Measurements from ENCODE around the gene CTXND1.
A peak's percentile ranks its signal among the peaks of the same experiment; 100 is the strongest.

CTXND1 gene

DNA sequence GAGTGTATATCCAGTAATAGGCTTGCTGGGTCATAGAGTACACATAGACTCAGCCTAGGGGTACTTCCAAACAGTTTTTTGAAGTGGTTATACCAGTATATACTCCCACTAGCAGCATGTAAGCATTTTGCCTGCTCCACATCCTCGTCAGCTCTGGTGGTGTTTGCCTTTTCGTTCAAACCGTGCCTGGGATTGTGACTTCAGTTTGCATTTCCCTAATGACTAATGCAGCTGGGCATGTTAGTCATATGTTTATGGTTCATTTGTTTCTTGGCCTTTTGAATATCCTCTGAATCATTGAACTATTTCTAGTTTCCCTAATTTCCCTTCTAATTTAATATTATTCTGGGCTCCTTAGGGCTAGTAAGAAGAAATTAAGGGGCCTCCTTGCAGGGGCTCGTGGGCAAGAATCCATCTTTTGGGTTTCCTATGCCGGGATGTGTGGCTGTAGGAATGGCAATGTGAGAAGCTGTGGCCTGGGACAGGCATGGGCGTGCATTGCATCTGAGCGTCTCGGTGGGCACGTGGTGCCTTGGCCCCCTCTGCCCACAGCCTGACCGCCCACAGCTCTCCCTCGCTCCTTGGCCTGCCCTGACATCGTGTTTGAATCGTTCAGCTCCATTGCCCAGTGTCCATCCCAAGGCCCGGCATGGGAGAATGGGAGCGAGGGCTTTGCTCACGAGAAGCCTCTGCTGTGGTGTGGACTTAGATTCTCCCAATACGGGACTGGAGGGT lies 72.8 kb downstream of the CTXND1 start:
- DNase-seq, result peak; percentile 93

DNA sequence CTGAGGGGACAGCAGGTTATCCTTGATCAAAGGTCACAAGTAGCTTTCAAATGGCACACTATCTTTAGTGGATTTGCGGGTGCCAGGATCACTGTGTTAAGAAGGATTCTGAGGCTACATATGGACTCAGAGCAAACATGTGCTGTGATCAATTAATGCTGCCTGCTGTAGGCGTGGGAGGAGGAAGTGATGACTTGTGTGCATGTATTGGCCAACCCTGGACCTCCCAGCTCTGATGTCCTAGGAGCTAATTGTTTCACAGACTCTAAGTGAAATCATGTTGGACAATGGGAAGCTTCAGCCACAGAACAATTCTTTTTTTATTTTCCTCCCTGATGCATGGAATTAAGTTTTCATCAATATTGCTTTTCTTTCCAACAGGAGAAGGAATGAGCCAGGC lies 74.9 kb downstream of the CTXND1 start:
- no peak for DNase-seq

DNA sequence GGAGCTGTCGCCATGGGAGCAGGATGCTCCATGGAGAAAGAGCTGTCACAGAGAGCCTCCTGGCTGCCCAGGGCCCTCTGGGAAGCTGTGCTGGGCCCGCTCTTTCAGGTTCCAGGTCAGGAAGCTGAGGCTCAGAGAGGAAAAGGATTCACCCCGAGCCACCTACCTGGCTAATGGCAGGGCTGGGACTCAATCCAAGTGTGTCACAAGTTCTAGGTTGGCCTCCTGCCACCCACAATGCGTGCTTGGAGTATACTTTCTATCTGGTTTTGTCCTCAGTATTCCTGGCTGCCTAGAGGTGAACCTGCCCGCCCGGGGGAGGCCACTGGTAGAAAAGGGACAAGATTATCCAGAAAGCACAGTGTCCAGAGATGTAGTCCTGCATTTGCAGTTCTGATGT lies 75.6 kb downstream of the CTXND1 start:
- DNase-seq, result no peak

DNA sequence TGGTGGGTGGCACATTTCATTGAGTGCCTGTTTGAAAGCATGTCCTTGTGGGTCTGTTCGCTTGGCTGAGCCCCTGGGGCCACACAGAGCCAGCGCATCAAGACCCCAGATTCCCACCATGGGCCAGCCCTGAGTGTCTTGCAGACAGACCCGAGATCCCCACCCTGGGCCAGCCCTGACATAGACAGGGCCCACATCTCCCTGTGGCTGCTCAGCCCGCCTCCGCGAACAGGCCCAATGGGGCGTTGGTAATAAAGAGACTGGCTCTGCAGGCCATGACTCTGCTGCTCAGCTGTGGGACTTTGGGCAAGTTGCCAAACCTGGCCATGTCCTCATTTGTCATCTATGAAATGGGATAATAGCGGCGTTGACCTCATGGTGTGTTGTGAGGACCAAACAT lies 76.6 kb downstream of the CTXND1 start:
- DNase-seq, result no peak

DNA sequence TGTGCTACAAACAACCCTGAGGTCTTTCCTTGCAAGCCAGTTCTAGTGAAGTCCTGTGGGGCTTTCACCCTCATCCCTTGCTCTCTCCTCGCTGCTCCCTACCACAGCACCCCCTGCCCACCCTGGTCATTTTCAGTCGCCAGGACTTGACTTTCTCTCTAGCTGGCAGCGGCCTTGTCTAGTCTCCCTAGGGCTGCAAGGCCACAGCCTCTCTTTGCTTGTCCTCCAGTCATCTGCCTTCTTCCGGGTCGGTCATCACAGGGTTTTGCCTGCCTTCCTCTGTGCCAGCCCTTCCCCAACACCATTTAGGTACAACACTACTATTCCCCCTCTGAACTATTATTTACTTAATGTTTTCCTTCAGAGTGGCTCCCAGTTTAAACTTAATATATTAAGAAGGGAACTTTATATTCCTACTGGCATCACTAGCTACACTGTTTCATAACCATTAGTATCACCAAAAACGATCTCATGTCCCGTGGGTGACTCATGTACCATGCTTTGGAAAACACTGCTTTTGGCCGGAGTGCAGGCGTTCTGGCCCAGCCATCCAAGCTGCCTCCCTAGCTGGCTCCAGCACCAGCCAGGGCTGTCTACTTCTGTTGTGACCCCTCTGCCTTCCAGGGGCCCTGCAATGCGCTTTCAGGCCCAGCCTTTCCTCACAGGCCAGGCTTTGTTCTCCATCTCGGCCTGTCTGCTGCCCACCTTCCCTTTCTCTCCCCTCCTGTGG lies 77.8 kb downstream of the CTXND1 start:
- DNase-seq, result no peak

DNA sequence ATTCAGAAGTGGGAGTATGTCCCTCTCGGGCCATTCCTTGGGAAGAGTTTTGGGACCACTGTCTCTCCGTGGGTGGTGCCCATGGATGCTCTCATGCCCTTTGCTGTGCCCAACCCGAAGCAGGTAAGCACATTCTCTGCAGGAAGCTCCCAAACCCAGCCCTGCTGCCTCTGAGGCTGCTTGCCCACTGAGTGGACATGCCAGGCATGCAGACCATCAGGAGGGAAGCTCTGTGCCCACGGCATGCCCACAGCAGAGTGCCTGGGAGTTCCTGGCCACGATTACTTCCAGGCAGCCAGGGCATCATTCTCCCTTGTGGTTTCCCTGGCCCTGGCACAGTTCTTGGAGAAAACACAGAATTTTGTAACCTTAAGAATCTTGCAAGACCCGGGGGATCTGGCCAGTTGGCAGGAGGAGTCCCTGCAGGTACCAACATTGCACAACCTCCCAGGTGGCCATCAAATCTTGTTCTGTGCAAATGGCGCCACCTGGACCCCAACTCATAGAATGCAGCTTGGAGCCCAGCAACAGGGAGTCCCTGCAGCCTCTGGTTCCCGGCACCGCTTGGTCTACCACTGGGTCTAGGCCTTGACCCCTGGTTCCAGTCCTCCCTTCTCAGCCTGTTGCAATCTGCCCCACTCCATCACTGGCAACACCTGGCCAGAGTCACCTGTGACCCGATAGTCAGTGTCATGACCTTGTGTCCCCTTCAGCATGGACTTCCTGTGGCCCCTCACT lies 78.8 kb downstream of the CTXND1 start:
- DNase-seq, result peak; percentile 57

DNA sequence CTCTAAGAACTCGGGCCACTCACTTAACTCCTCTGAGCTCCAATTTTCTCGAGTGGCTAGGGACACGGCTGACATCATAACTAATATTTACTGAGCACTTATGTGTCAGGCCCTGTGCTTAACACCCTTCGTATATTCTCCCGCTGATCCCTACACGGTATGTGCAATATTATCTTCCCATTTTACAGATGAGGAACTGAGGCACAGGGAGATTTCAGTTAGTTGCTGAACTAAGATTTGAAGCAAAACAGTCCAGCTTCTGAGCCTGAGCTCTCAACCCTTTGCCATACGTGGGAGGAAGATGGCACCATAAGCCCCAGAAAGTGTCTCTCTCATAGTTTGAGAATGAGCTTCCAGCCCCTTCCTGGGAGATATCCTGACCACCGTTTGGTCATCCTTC lies 79.6 kb downstream of the CTXND1 start:
- no peak for DNase-seq

DNA sequence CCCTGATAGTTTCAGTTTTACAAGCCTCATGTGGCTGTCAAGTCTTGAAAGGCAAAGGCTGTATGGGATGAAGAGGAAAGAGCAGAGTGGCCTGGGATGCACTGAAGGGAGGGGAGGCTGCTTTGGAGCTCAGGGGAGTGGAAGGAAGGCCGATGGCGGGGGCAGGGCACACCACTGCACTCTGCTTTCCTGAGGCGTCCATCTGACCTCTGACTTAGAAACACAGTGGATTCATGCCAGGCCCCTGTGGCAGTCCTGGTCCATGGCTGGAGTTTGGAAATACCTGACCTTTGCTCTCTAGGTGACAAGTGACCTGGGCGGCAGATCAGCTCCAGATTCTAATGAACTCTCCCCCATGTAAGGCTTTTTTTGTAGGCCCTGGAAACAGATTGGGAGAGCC lies 80.2 kb downstream of the CTXND1 start:
- no peak for DNase-seq

DNA sequence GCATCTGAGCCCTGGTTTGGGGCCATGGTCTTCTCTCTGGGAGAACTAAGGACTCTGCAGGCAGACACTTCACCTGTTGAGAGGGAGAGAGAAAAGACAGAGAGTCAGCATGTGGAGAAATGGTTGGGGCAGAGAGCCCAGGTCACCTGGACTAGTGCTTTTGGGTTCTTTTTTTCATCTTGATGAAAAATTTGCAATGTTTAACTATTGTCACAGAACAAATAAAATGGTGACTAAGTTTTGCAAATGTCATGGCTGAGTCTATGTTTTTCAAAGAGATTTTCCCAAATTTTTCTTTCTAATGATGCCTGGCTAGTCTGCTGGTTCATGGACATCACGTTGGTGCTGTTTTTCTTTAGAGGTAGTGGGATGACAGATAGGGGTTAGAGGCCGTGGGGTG lies 81.4 kb downstream of the CTXND1 start:
- no peak for DNase-seq

DNA sequence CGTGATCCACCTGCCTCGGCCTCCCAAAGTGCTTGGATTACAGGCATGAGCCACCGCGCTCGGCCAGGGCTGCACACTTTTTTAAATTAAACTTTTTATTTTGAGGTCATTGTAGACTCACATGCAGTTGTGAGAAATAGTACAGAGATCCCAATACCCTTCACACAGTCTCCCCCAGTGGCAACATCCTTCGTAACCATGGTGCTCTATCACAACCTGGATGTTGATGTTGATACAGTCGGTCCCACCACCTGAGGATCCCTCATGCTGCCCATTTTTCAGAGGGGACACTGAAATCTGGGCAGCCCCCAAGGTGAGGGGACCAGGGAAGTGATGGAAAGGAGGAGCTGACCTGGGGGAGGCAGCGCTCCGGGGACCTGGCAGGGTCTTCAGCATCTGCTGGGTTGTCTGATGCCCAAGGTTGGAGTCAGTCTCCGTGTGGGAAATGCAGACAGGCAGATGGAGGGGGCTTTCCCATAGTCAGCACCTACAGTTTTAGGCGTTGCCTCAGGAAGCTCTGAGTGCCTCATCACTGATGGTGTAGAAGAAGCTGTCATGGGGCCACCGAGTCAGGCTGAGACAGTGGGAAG lies 82.2 kb downstream of the CTXND1 start:
- DNase-seq, result no peak

DNA sequence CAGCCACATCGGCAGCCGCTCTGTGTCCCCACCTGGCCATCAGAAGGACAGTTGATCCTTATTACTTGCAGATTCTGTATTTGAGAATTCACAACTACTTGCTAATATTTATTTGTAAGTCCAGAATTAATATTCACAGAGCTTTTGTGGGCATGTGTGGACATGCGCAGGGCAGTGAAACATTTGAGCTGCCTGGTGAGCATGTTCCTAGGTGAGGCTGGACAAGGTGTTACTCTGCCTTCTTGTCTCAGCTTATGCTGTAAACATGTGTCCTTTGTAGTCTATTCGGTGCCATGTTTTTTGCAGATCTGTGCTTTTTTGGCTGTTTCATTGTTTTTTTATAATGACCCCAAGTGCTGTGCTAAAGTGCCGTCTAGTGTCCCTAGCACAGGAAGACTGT lies 83.6 kb downstream of the CTXND1 start:
- no peak for DNase-seq

DNA sequence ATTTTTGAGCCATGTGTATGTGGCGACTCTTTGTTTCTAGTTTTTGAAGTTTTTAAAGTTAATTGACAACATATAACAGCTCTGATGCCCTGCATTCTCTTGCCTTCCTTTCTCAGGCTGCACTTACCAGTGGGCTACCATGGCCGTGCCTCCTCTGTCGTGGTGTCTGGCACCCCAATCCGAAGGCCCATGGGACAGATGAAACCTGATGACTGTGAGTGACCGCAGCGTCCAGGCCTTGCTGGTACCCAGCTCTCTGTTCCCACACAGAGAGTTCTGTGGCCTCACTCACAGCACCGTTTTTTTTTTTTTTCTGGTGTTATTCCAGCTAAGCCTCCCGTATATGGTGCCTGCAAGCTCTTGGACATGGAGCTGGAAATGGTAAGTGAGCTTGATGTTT lies 84.1 kb downstream of the CTXND1 start:
- DNase-seq, result no peak

DNA sequence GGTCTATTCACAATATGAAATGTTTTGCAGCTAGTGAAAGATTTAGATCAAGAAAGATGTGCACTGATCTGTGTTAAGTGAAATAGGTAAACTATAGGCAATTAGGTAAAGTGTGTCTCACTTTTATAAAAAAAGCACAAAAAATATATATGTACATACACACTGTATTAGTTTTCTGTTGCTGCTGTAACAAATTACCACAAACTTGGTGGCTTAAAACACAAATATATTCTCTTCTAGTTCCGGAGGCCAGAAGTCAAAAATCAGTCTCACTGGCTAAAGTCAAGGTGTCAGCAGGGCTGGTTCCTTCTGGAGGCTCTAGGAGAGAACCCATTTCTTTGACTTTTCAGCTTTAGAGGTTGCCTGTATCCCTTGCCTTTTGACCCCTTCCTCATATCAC lies 88.1 kb downstream of the CTXND1 start:
- no peak for DNase-seq

DNA sequence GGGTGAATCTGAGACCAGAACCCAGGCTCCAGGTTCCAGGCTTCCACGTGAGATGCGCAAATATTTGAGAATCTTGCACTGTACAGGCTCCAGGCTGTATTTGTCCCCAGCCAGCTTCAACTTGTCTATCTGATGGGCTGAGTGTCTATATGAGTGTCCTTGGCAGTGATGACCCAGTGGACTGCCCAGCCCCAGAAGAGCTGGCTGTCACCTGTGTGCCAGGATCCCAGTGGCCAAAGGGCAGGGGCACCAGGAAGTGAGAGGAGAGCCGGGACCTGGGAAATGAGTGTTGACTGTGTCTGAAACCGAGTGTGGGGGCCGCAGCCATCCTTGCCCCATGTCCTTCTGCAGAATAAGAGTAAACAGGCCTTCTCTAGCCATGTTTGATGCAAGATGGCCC lies 88.8 kb downstream of the CTXND1 start:
- DNase-seq, result no peak

DNA sequence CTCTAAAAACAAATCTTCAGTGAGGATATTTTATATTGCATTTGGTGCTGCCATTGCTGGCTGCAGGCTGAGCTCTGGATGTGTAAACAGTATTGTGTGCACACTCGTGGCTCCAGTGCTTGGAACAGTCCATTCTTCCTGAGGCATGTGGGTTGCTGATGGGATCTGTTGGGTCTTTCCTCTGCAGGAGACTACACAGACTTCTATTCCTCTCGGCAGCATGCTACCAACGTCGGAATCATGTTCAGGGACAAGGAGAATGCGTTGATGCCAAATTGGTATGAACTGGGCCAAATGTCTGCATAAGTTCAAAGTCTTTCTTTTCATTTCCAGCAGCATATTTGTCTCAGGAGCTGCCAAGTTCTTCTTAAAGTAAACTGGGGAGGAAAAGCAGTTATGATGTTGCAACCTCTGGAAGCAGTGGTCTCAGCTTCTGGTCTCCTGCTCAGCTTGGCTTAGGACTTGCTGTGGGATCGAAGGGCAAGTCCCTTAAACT lies 89.9 kb downstream of the CTXND1 start:
- no peak for DNase-seq

DNA sequence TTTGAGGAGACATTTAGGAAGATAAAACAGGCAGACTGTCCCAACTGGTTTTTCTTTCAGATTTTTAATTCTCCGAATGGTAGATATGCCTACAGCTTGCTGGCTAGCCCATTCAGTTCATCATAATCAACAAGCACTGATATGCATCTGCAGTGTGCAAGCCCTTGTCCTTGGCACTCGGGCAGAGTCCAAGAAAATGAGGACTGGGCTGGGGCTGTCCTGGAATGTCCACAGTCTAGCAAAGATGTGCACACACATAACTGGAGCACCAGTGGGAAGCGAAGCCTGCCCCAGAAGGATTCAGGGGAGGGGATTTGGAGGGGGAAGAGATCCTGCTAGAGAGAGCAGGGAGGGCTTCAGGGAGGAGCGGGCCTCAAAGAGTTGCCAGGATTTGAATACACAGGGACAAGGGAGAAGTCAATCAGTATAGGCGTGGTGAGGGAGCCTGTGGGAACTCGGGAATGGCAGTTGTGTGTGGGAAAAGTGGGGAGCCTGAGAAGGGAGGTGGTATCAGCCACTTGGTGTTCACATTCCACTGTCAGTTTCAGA lies 90.5 kb downstream of the CTXND1 start:
- no peak for DNase-seq

DNA sequence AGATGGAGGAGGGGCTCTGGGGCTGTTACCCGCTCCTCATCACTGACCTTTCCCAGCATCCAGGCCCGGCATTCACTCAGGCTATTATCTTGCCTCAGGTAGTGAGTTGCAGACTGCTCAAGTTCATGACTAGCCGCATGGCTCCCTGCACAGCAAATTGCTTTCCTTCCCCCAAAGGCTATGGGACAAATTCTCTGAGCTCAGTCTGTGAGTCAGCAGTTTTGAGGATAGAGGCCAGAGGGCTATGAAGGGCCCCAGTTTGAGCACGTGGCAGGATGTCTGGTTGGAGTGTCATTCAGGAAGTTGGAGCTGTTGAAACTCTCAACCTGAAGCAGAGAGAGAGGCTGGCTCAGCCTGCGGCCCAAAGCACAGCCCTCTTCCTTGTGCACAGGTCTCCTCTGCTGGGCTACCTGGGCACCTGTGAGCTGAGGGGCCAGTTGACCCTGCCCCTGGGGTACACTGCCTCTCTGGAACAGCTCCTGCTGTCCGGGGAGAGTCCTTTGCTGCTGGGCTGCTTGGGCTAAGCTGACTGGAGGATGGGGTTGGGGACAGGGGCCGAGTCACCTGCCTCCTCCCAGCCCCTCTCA lies 91.3 kb downstream of the CTXND1 start:
- peak; percentile 75 for DNase-seq

DNA sequence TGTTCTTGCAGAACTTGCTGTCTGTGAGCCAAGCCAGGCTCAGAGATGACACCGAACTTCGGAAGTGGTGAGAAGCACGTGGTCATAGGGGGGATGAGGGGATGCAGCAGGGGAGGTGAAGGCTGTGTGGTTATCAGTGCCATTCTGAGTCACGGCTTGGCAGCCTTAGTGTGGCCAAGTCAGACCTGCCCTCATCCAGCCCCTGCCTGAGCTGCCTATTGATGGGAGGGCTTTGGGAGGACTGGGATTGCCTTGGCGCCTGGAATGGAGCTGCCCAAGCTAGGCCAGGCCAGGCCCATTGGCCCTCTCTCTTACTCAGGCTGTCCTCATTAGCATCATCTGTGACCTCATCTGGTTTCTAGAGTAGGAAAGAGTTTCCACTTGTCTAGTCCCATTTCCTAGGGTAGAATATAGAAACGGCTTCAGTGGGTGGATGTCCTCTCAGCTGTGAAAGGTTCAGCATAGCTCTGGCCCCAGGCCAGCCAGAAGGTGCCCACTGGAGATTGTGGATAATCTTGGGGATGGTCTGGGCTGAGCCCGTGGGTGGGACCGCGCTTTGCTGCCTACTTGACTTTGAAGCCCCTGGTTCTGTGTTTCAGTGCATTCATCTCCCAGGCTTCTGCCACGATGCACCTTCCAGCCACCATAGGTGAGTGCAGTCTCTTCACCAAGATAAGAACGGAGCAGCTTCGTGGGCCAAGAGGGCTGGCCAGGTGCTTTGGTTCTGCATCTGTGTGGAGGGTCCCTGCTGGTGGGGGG lies 92.0 kb downstream of the CTXND1 start:
- no peak for DNase-seq

DNA sequence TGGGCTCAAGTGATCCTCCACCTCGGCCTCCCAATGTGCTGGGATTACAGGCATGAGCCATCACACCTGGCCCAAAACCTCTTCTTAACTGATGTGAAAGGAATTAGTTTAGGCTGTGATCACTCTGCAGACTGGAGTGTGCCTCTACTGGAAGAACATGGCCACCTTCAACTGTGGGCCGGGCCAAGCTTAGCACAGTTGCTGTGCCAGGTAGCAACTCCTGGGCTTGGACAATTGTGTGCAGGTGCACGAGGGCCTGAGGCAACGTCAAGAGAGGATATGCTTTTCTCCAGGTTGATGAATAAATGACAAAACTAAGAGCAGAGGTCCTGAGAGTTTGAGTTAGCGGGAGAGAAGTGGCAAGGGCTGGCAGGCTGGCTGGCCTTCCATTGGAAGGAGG lies 92.7 kb downstream of the CTXND1 start:
- DNase-seq, result no peak

DNA sequence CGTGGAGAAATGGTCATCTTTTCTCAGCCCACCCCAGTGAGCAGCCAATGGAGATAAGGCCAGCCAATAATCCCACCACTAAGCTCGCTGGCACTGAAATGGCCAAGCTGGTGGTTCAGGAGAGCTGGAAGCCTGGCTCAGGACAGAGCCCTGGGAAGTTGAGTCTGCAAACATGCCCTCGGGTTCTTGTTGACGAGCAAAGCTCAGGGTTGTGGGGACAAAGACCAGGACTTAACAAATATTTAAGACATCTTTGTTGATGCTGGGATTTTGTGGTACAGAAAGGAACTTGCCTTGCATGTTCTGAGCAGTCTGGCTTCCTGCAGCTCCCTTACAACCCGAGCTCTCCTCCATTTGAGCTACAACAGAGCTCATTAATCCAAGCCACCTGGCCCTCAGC lies 94.8 kb downstream of the CTXND1 start:
- no peak for DNase-seq

DNA sequence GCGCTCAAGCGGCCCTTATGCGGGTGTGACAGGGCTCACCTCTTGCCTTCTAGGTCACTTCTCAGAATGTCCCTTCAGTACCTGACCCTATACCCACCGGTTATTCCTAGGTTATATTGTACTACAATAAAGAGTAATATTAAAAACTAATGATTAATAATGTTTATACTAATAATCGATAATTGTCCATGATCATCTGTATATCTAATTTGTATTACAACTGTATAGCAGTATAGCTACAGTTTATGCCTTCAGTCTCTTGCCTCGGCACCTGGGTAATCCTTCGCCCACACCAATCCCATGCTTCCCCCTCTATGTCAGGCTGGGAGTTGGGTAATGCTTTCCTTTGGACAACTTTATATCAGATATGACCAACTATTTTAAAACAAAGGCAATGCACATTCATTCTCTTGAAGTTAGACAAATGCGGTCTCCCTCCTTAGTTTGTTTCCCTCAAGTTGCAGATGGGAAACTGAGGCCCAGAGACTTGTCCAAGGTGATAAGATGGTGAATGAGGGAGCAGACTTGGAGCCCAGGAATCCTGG lies 95.8 kb downstream of the CTXND1 start:
- DNase-seq, result no peak
